ENCODE data around the gene ARHGAP30. TPM values are rescaled to one million over a fixed set of nuclear protein-coding genes. Genes with fewer than 3 reads are reported as not detected.
"Not testable (repeated sequence)": the region's sequence is repeated elsewhere in the genome, so short reads cannot be mapped to it uniquely, and the experiment has no call there.

The ARHGAP30 gene
- total and polyA plus RNA-seq, 4 experiments from 2014 or later, result 63.4 to 226 (median 218) TPM

DNA sequence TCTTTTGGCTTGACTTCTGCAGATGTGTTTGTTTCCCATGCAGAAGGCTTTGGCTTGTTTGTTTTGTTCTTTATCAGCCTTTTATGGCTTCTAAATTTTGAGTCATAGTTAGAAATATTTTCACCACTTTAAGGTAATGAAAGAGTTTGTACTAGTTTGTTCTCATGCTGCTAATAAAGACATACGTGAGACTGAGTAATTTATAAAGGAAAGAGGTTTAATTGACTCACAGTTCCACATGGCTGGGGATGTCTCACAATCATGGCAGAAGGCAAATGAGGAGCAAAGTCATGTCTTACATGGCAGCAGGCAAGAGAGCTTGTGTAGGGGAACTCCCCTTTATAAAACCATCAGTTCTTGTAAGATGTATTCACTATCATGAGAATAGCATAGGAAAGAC is 42.7 kb downstream of the ARHGAP30 start:
- ChIA-PET POLR2A (ENCODE audit: partially characterized antibody) (interaction anchor here (0.6 to 1.3 kb wide), 3 partner anchors 11 to 18 kb away, joined by 4 to 5 read pairs (median 4); partner anchors contain the start of genes TSTD1 and USF1), CTCF (ENCODE audit: partially characterized antibody) (interaction anchor here (1.3 kb wide), 1 partner anchor 50 kb away, joined by 3 read pairs; no protein-coding TSS in a partner anchor)
- H3K9me3 ChIP-seq (ENCODE audit: control insufficient read depth in 1 of 2, low read length in 2 of 2); H3K27ac ChIP-seq (ENCODE audit: low read depth, low read length); H3K4me3 ChIP-seq (ENCODE audit: low read length in 2 of 2); DNase-seq; H3K4me1 ChIP-seq (ENCODE audit: insufficient read depth, low read length); H3K4me3 Mint-ChIP-seq; H3K9me3 Mint-ChIP-seq; H3K36me3 ChIP-seq (ENCODE audit: insufficient read depth, low read length); H3K27me3 Mint-ChIP-seq; intact Hi-C loops (cut with micrococcal nuclease); H3K36me3 Mint-ChIP-seq; H3K27me3 ChIP-seq (ENCODE audit: insufficient read depth, low read length): not testable (repeated sequence)
- Mint-ChIP-seq H3K27ac (peak overlapping the region in 2 of 7 donors; percentile 1 to 20), H3K4me1 (peaks cover 1 to 12% (median 7%) of the 10 kb centered on the region in 4 donors)

- H3K4me3 ChIP-seq (ENCODE audit: low read length in 2 of 2); H3K27me3 ChIP-seq (ENCODE audit: insufficient read depth, low read length); H3K9me3 ChIP-seq (ENCODE audit: control insufficient read depth in 1 of 2, low read length in 2 of 2); H3K36me3 ChIP-seq (ENCODE audit: insufficient read depth, low read length); H3K27ac ChIP-seq (ENCODE audit: low read depth, low read length); H3K9me3 Mint-ChIP-seq; intact Hi-C loops (cut with micrococcal nuclease); H3K36me3 Mint-ChIP-seq; CTCF ChIA-PET (ENCODE audit: partially characterized antibody); H3K27me3 Mint-ChIP-seq; DNase-seq: not testable (repeated sequence)
- Mint-ChIP-seq H3K4me1 (peaks cover 21 to 47% (median 33%) of the 10 kb centered on the region in 4 donors), H3K4me3 (peak overlapping the region in 4 of 8 donors; percentile 5 to 56 (median 41)), H3K27ac (peak overlapping the region in 5 of 7 donors; percentile 41 to 92 (median 83))
- POLR2A ChIA-PET (ENCODE audit: partially characterized antibody), result interaction anchor here (0.7 to 2.8 kb wide), 7 partner anchors 9 to 111 kb away, joined by 4 to 42 read pairs (median 9); partner anchors contain the start of genes ARHGAP30, DEDD, TSTD1 and USF1
- peaks cover 36% of the 10 kb centered on the region for H3K4me1 ChIP-seq (ENCODE audit: insufficient read depth, low read length)
These were observed 47.3 kb downstream of the ARHGAP30 start for GRCh38 chr1:161022432-161022831.

DNA sequence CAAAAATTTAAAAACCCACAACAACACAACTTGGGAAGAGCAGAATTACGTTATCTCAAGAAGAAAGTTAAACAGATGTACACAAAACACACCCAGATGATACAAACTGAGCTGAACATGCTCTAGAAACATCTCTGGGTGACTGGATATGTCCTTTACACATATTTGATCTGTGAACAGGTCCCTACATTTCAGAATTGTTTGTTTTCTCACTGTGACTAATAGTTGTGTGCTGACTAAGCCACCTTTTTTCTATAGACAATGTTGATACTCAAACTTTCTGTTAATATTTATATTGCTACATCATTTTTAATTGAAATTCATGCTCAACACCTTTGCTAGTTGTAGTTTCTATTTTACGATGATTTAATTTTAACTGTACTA is 47.7 kb downstream of the ARHGAP30 start:
- H3K27me3 Mint-ChIP-seq, result no peaks in the 10 kb centered on the region
- H3K9me3 ChIP-seq (ENCODE audit: control insufficient read depth in 1 of 2, low read length in 2 of 2), result no peaks in the 10 kb centered on the region
- no peak overlapping the region for H3K4me3 ChIP-seq (ENCODE audit: low read length in 2 of 2)
- H3K36me3 Mint-ChIP-seq, result peaks cover 0 to 2% of the 10 kb centered on the region in 2 donors
- peak overlapping the region; percentile 46 for H3K27ac ChIP-seq (ENCODE audit: low read depth, low read length)
- no peaks in the 10 kb centered on the region for H3K27me3 ChIP-seq (ENCODE audit: insufficient read depth, low read length)
- H3K9me3 Mint-ChIP-seq, result peaks cover 0 to 2% (median 0%) of the 10 kb centered on the region in 8 donors
- ChIA-PET POLR2A (ENCODE audit: partially characterized antibody) (interaction anchor here (1.1 to 2.8 kb wide), 11 partner anchors 8 to 155 kb away, joined by 3 to 62 read pairs (median 9); partner anchors contain the start of genes ARHGAP30, B4GALT3, DEDD and KLHDC9), CTCF (ENCODE audit: partially characterized antibody) (interaction anchor here (0.8 to 5.0 kb wide), 5 partner anchors 11 to 169 kb away, joined by 4 to 42 read pairs (median 15); partner anchors contain the start of genes KLHDC9 and TSTD1)
- peak overlapping the region in 5 of 7 donors; percentile 86 to 99 (median 95) for H3K27ac Mint-ChIP-seq
- H3K4me3 Mint-ChIP-seq, result peak overlapping the region in 6 of 8 donors; percentile 89 to 97 (median 94)
- no peaks in the 10 kb centered on the region for H3K36me3 ChIP-seq (ENCODE audit: insufficient read depth, low read length)
- no peak for DNase-seq
- peaks cover 36% of the 10 kb centered on the region for H3K4me1 ChIP-seq (ENCODE audit: insufficient read depth, low read length)
- peaks cover 21 to 52% (median 34%) of the 10 kb centered on the region in 4 donors for H3K4me1 Mint-ChIP-seq
- intact Hi-C loops (cut with micrococcal nuclease), result loop anchor here (1.0 kb wide), 1 partner anchor 16 kb away; the partner anchor contains the start of gene TSTD1

DNA sequence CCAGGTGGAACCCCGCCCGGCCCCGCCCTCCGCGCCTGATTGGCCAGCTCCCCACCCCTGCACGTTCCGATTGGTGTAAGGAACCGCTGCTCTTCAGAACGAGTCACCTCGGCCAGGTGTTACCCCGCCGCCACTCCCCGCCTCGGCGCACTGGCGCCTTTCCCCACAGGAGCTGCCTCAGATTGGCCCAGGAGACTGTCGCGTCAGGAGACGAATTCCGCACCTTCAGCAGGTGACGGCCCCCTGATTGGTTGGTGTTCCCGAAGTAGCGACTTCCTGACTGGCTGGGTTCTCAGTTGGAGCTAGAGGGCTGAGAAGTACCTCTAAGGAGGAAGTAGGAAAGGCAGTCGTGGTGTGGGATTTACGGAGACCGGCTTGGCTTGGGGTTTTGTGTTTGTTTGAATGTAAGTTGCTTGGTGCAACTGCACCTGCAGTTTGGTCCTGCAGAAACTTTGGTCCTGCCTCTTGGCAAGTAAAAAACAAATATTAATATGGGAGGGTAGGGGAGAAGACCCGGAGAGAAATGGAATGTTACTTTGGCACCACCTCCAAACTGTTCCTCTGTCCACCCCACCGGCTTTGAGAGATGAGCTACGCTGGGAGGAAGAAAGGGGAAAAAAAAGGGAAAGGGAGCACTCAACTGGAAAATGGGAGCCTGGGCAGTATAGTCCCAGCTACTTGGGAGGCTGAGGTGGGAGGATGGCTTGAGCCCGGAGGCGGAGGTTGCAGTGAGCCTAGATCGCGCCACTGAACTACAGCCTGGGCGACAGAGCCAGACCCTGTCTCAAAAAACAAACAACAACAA is 48.3 kb downstream of the ARHGAP30 start:
- Histone ChIP-seq H3K27ac (ENCODE audit: low read depth, low read length) (peak overlapping the region; percentile 72), H3K27me3 (ENCODE audit: insufficient read depth, low read length) (no peaks in the 10 kb centered on the region), H3K4me1 (ENCODE audit: insufficient read depth, low read length) (peaks cover 36% of the 10 kb centered on the region), H3K4me3 (ENCODE audit: low read length in 2 of 2) (peak overlapping the region; percentile 40 to 72), H3K9me3 (ENCODE audit: control insufficient read depth in 1 of 2, low read length in 2 of 2) (no peaks in the 10 kb centered on the region), H3K36me3 (ENCODE audit: insufficient read depth, low read length) (no peaks in the 10 kb centered on the region)
- ChIA-PET POLR2A (ENCODE audit: partially characterized antibody) (interaction anchor here (0.6 to 2.8 kb wide), 23 partner anchors 10 to 395 kb away, joined by 3 to 62 read pairs (median 4); partner anchors contain the start of genes ARHGAP30, B4GALT3, DEDD and KLHDC9), CTCF (ENCODE audit: partially characterized antibody) (interaction anchor here (0.8 to 5.0 kb wide), 13 partner anchors 10 to 168 kb away, joined by 3 to 42 read pairs (median 5); partner anchors contain the start of genes KLHDC9, TSTD1 and USF1)
- H3K4me3 Mint-ChIP-seq, result peak overlapping the region; percentile 89 to 97 (median 94)
- H3K27ac Mint-ChIP-seq, result peak overlapping the region; percentile 86 to 99 (median 96)
- H3K9me3 Mint-ChIP-seq, result peaks cover 0 to 2% (median 0%) of the 10 kb centered on the region in 8 donors
- H3K36me3 Mint-ChIP-seq, result no peaks in the 10 kb centered on the region
- peak; percentile 88 to 98 (median 91) for DNase-seq
- H3K27me3 Mint-ChIP-seq, result no peaks in the 10 kb centered on the region
- intact Hi-C loops (cut with micrococcal nuclease), result loop anchor here (1.0 kb wide), 1 partner anchor 17 kb away; the partner anchor contains the start of gene TSTD1
- H3K4me1 Mint-ChIP-seq, result peaks cover 24 to 58% (median 35%) of the 10 kb centered on the region in 4 donors

DNA sequence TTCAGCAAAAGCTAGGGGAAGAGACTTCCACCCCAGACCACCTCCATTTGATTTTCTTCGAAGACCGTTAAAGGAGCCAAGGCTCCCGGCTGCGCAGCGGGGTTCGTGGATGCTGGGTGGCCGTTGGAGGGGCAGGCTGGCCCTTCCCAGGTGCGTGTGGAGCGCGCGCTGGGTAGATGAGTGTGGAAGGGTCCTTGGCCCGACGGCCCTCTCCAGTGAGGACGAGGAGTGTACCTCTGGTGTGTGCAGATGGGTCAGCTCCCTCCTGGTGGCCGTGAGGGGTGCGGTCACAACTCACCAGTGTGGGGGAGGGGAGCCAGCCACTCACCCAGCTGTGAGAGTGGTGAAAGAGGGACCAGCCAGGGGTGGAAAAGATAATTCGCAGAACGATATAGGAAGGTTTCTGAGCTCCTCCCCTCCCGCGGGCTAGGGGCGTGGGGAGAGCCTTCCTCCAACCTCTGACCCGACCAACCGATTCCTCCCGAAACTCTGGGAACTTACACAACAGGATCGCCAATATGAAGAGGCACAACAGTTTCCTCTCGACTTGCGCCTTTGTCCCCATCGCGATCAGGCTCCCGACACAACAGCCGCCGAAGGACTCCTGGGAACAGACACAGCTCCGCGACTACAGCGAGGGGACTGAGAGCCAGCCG is 49.1 kb downstream of the ARHGAP30 start, which contains the start of gene F11R:
Gene F11R, minus strand, starts transcription at position 644 of the 656 bp plus-strand sequence. Its CDS starts 79 bp downstream, at position 565.
- intact Hi-C loops (cut with micrococcal nuclease), result loop anchor here (1.0 kb wide), 1 partner anchor 18 kb away; the partner anchor contains the start of gene TSTD1
- H3K27ac ChIP-seq (ENCODE audit: low read depth, low read length), result peak within 1 kb of the TSS; percentile 72
- H3K9me3 ChIP-seq (ENCODE audit: control insufficient read depth in 1 of 2, low read length in 2 of 2), result no peaks in the 10 kb centered on the region
- H3K27me3 Mint-ChIP-seq, result no peaks in the 10 kb centered on the region
- peaks cover 24 to 58% (median 35%) of the 10 kb centered on the region in 4 donors for H3K4me1 Mint-ChIP-seq
- H3K4me1 ChIP-seq (ENCODE audit: insufficient read depth, low read length), result peaks cover 36% of the 10 kb centered on the region
- H3K36me3 ChIP-seq (ENCODE audit: insufficient read depth, low read length), result no peaks in the 10 kb centered on the region
- H3K4me3 ChIP-seq (ENCODE audit: low read length in 2 of 2), result peak within 1 kb of the TSS; percentile 50 to 72
- H3K27me3 ChIP-seq (ENCODE audit: insufficient read depth, low read length), result no peaks in the 10 kb centered on the region
- H3K9me3 Mint-ChIP-seq, result peaks cover 0 to 2% (median 0%) of the 10 kb centered on the region in 8 donors
- peak within 1 kb of the TSS; percentile 89 to 97 (median 94) for H3K4me3 Mint-ChIP-seq
- H3K36me3 Mint-ChIP-seq, result no peaks in the 10 kb centered on the region
- peak within 1 kb of the TSS; percentile 86 to 99 (median 96) for H3K27ac Mint-ChIP-seq
- DNase-seq, result peak in 1 of 5 donors; percentile 13
- ChIA-PET CTCF (ENCODE audit: partially characterized antibody) (interaction anchor here (0.9 to 5.0 kb wide), 12 partner anchors 10 to 77 kb away, joined by 3 to 42 read pairs (median 5); partner anchors contain the start of genes KLHDC9, TSTD1 and USF1), POLR2A (ENCODE audit: partially characterized antibody) (interaction anchor here (0.6 to 2.8 kb wide), 21 partner anchors 9 to 396 kb away, joined by 3 to 62 read pairs (median 5); partner anchors contain the start of genes ARHGAP30, B4GALT3, DEDD and KLHDC9)

DNA sequence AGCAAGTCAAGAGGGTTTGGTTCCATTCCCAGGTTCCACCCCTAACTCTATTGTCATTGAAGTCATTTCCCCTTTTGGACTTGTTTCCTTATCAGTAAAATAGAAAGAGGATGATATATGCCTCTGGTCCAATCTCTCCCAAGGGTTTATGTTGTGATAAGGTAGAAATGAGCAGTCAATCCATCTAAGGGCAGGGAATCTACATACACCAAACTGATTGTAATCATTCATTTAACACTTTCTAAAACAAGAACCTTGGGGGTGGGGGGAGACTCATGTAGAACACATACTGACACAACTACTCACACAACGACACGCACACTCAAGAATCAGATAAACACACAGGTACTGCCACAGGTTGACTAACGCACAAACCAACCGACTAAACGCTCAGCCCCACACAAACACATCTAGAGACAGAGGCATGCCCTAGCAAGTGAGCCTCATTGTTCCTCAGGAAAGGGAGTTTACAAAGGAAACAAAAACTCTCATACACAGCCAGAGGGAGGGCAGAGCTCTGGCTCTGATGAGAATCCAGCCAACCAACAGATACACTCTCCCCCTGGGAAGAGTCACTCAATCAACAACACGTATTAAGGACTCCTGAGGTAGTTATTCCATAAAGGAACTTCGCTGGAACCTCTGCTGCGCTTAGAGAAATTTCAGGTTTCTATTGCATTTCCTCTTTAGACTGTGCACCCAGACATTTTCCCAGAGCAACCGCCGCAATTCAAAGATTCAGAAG is 49.8 kb downstream of the ARHGAP30 start:
- H3K27me3 Mint-ChIP-seq, result no peaks in the 10 kb centered on the region
- H3K4me3 Mint-ChIP-seq, result peak overlapping the region; percentile 89 to 97 (median 94)
- H3K27ac ChIP-seq (ENCODE audit: low read depth, low read length), result peak overlapping the region; percentile 72
- CTCF ChIA-PET (ENCODE audit: partially characterized antibody), result interaction anchor here (0.9 to 5.0 kb wide), 12 partner anchors 9 to 78 kb away, joined by 3 to 42 read pairs (median 5); partner anchors contain the start of genes ARHGAP30, KLHDC9, TSTD1 and USF1
- POLR2A ChIA-PET (ENCODE audit: partially characterized antibody), result interaction anchor here (1.0 to 2.8 kb wide), 16 partner anchors 8 to 313 kb away, joined by 3 to 62 read pairs (median 8); partner anchors contain the start of genes ARHGAP30, DEDD, KLHDC9 and LY9
- DNase-seq, result peak in 1 of 5 donors; percentile 9
- H3K36me3 ChIP-seq (ENCODE audit: insufficient read depth, low read length), result no peaks in the 10 kb centered on the region
- intact Hi-C loops (cut with micrococcal nuclease), result no loop called here
- H3K4me3 ChIP-seq (ENCODE audit: low read length in 2 of 2), result peak overlapping the region; percentile 50 to 72
- peaks cover 23 to 58% (median 34%) of the 10 kb centered on the region in 4 donors for H3K4me1 Mint-ChIP-seq
- peak overlapping the region; percentile 86 to 99 (median 96) for H3K27ac Mint-ChIP-seq
- H3K9me3 Mint-ChIP-seq, result peaks cover 0 to 2% (median 0%) of the 10 kb centered on the region in 8 donors
- H3K9me3 ChIP-seq (ENCODE audit: control insufficient read depth in 1 of 2, low read length in 2 of 2), result no peaks in the 10 kb centered on the region
- H3K4me1 ChIP-seq (ENCODE audit: insufficient read depth, low read length), result peaks cover 36% of the 10 kb centered on the region
- H3K36me3 Mint-ChIP-seq, result no peaks in the 10 kb centered on the region
- no peaks in the 10 kb centered on the region for H3K27me3 ChIP-seq (ENCODE audit: insufficient read depth, low read length)

Measured in CD4-positive, alpha-beta memory T cell (primary cell).